HG03025 (cell line): ENCODE results near the gene CNNM4.

Source experiments
- ATAC-seq: cut with Tn5 transposase; IDR thresholded peaks from one replicate; pipeline ENCODE4 v1.9.1; 2021; ENCODE audit warnings: mild to moderate bottlenecking, moderate library complexity; ENCODE audit not compliant: unreplicated experiment, low FRiP score

The CNNM4 gene

DNA sequence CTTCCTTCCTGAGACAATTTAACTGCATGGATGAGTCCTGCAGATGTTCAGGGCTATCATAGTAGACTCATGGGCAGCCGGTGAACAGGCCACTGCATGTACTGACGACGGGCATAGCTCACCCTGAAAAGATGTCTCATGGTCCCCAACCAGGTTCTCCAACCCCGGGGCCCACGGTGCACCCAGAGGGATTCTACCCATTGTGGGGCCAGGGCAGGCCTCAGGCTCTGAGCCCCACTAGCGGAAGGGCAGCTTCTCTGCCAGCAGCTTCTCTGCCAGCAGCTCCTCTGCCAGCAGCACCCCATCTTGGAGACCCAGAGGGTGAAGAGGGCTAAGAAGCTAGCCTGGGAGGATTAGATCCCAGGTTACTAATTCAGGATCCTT, 3.2 kb upstream of the CNNM4 start:
- no peak for ATAC-seq

DNA sequence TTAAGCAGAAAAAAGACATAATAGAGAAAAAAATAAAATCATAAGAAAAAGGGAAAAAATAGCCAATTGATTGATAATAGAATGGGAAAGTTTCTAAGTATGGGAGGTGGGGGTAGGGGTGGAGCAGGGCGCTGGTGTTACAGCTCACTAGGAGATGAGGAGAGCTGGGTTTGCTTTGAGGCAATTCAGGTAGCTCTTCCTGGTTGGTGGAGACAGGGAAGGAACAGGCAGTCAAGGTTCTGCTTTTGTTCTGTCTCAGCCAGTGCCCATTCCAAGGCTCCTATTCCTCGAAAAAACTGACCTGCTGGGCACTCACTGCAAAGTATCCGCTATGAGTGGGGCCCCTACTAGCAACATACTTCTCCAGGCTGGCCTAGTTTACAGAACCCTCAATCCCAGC, 1.7 kb upstream of the CNNM4 start:
- ATAC-seq = no peak

DNA sequence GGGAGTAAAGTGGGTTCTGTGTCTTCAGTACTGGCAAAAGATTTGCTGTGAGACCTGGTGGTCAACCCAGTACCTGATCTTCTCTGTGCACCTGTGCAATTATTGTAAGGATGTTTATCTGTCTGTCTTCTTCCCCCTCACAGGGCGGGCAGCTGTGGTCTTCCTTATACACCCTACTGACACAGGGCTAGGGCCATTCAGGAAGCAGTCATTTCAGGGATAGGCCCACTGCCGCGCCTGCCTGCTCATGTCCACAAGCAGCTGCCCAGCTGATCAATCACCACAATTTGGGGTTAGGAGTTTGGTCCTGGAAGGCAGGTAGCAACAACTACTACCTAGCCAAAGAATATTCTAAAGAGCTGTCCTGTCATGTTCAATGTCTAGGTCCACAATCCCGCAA, 1.2 kb upstream of the CNNM4 start:
- ATAC-seq = no peak

DNA sequence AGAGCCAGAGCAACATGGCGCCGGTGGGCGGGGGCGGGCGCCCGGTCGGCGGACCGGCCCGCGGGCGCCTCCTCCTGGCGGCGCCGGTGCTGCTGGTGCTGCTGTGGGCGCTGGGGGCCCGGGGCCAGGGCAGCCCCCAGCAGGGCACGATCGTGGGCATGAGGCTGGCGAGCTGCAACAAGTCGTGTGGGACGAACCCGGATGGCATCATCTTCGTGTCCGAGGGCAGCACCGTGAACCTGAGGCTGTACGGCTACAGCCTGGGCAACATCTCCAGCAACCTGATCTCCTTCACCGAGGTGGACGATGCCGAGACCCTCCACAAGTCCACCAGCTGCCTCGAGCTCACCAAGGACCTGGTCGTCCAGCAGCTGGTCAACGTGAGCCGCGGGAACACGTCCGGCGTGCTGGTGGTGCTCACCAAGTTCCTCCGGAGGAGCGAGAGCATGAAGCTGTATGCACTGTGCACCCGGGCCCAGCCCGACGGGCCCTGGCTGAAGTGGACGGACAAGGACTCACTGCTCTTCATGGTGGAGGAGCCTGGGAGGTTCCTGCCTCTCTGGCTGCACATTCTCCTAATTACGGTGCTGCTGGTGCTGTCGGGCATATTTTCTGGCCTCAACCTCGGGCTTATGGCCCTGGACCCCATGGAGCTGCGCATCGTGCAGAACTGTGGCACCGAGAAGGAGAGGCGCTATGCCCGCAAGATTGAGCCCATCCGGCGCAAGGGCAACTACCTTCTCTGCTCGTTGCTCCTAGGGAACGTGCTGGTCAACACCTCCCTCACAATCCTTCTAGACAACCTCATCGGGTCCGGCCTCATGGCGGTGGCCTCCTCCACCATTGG, 507 bp downstream of the CNNM4 start:
- ATAC-seq = peak; percentile 11

DNA sequence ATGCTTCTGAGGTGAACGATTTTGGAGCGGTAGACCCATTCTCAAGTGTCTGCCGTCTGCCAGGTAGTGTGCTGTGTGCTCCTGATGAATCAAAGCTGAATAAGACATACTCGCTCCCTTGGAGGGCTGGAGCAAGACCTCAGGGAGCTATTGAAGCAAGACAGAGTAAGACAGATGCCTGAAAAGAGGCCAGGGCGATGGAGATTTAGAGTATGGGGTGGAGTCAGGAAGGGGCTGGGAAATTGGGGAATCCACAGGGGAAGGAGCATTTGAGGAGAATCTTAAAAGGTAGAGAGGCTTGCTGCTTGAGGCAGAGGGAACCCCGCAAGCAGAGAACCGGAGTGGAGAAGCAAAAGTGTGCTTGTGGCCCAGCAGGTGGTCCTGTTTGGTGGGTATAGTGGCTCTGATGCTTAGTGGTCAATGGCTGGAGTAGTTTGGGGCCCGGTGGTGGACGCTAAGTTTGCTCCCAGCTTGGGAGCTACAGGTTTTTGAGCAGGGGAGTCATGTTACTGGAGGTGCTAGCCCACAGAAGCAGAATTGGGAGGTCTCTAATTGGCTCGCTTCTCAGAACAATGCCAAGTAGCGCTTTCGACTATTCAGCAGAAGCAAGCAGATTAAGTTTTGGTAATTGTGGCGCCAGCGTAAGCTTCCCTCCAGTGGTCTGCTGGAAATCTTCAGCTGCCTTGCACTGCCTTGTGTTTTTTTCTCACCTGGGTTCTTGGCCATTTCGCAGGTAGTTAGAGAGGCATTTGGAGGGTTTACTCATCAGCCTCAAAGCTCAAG, 2.0 kb downstream of the CNNM4 start:
- ATAC-seq = no peak

DNA sequence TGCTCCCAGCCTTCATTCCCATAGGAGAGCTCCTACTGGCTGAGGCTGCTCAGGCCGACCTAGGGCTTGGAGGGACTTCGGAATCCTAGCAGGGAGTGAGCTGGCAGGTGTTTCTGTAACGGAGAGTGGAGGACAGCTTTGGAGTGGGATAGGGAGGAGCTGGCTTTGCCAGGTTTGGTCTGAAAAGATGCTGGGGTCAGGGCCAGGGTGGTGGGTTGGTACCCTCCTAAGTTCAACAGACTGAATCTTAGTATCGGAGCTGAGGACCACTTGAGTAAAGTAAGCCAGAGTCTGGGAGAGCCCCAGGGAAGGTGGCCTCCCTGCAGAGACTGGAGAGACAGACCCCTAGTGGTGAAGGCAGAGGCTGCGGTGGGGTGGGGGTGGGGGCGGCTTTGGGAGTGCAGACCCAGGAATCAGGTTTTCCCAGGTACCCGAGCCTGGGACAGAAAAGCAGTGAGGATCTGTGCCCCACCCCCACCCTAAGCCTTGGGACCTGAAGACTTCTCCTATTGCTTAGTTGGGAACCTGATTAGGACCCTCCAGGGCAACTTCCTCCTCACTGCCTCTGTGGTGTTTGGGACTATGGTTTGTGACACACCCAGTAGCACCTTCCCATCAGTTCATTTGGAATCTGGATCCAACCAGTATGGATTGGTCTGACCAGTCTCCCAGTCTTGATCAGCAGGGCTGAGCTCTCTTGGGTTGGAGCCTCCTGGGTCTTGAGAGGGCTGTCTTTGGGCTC, 3.0 kb downstream of the CNNM4 start:
- no peak for ATAC-seq

DNA sequence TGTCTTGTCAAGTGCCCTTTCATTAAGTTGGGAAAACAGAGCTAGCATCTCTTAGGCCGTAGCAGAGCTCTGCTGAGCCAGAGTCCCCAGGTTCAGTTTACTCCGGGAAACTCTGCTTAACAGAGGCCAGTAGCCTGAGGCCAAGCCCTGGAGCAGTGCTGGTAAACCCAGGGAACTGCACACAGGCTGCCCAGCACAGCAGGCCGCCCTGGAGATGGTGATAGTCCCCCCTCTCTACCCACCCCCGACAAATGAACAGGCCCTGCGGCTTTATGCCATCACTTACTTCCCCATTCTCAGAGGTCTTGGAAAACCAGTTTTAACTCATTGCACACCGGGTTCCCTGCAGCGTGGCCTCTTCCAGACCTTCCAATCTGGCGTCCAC, 3.5 kb downstream of the CNNM4 start:
- no peak for ATAC-seq

DNA sequence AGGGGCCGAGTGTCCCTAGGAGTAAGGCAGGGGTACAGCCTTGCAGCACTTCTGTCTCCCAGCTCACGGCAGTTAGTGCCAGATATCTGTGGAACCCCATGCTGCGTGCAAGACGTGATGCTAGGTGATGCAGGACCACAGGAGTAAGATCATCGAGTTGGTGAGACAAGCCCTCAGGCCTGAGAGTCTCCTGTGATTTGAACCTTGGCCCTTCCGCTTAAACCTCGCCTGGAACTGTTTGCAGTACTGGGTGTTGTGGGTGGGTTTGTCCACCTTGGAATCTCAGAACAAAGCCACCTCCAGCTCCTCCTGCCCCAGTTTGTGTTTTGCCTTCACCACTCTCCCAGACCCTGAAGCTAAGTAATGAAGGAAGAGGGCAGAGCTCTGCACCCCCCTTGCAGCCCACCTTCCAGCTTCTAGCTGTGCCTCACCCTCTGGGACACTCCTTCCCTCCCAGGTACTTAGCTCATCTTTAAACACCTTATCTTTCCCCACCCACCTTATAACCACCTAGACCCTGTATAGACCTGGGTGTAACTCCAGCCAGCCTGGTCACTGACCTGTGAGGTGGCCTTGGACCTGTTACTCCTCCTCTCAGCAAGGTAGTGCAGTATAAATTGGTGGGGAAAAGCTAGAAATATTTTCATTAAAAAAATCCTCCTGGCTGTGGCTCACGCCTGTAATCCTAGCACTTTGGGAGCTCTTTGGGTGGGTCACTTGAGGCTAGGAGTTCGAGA, 6.6 kb downstream of the CNNM4 start:
- ATAC-seq = no peak

DNA sequence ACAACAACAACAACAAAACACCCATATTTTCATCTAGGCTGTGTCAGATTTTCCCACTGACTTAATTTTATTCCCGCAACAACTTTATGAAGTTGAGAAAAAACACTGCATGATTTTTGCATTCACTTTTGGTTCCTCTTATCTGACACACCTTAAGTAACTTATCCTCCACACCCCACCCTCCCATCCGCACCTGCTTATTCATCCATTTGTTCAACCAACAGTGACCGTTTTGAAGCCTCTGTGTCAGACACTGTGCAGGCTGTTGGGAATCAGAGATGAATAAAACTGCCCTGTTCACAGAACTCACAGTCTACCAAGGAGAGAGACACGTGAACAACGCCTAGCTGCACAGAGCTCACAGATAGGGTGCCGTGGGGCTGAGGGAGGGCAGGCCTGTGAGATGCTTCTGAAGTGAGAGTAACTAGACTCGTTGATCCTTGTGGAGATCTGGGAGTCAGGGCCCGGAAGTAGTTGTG, 7.4 kb downstream of the CNNM4 start:
- ATAC-seq = no peak

DNA sequence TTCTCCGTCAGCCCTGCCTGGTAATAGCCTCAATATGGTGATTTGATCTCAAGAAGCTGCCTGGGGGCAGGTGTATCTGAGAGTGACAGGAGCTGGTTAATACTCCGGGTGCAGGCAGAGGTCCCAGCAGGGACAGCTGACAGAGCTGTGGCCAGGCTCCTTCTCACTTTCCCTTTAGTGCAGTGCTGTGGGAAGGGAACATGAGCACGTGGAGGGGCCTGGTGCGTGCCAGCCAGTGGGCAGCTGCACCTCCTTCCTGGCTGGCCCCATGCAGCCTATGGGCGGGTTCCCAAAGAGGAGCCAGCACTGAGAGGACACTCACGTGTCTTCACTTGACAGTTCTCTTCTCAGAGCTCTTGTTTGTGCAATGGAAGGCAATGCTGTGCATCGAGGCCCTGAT, 9.1 kb downstream of the CNNM4 start:
- no peak for ATAC-seq

DNA sequence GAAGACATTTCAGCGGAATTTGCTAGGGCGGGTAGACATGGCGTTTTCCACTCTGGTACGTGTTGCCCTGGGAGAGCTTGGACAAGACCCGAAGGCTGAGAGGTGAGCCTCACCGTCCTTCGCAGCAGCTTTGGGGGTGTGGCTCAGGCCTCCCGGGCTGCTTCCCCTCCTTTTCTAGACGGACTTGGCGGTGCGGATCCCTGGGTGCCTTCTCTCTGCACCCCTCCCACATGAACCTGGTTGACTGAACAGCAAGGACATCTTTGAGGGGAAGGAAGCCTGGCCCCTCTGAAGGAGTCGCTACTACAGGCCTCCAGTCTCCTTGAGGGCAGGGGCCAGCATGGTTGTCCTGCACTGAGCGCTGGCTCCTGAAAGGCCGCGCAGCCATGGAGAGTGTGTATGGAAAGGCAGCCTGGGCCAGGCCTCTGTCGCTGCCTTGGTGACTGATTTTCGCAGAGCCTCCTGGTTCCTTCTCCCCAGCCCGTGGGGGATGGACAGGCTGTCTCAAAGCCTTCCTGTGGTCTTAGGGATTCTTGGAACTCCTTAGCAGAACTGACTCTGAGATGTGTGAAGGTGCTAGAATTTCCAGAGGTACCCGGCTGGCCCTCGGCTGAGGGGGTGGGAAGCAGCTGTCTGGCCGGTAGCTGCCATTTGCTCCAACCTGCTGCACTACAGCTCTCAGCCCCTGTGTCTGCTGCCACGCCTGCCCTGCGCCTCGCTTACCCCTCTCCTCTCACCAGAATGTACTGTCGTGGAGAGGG, 9.9 kb downstream of the CNNM4 start:
- no peak for ATAC-seq

DNA sequence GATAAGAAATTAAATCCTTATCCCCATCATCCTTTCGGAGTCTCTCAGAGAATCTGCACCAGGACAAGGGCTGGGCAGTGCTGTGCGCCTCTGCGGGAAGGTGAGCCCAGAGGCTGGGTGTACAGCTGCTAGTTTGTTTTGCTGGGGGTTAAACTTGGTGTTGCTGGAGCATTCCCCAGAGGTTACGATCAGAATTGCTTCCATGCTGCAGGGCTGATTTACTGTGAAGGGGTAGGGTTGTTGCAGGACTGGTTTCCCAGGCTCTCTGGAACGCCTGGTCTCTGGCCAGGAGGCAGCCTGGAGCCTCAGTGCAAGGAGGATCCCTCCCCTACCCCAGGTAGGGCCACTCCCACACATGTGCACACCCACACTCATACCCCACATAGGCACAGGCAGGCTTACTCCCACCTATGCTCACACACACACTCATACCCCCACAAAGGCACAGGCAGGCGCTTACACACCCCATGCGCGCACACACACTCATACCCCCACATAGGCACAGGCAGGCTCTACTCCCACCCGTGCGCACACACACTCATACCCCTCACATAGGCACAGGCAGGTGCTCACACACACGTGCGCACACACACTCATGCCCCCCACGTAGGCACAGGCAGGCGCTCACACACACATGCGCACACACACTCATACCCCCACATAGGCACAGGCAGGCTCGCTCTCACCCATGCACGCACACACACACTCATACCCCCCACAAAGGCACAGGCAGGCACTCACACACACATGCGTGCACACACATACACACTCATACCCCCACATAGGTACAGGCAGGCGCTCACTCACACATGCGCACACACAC, 11.3 kb downstream of the CNNM4 start:
- no peak for ATAC-seq

DNA sequence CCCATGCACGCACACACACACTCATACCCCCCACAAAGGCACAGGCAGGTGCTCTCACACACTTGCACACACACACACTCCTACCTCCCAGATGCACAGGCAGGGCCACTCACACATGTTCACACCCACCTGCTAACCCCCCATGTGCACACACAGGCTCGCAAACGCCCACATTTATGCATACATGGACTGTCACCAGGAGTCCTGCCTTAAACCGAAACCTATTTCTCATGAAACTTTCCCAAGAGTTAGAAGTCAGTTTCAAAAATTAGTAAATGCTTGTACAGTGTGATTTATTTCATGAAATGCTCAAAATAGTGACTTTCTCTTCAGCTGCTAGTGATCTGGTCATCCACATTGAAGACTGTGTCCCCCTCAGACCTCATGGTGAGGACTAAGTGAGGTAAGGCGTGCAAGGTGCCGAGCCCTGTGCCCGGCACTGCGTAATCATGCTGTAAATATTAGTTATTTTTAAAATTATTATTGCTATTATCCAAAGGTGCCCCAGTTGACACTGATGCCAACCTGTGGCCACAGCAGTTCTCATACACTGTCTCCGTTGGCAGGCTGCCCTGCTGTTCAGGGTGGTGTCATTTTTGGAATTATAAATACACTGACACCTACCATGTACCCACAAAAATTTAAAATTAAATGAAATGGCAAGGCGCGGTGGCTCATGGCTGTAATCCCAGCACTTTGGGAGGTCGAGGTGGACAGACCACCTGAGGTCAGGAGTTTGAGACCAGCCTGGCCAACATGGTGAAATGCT, 12.4 kb downstream of the CNNM4 start:
- ATAC-seq = no peak

DNA sequence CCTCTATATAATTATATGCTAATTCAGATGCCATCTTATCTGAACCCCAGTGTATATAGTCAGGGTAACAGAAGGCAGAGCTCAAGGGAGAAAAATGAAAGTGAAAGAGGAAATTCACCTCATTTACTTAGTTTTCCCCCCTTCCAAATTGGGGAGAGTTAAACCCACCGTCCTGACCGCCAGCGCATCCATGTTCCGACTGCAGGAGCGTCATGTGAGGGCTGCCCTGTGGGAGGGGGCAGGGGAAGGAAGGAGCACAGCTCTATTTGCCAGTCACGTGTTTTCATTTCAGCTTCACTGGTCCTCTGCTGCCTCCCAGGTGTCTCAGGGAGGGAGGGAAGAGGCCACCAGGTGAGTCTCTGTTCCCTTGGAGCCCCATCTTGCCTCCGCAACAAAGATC, 13.2 kb downstream of the CNNM4 start:
- ATAC-seq = no peak

DNA sequence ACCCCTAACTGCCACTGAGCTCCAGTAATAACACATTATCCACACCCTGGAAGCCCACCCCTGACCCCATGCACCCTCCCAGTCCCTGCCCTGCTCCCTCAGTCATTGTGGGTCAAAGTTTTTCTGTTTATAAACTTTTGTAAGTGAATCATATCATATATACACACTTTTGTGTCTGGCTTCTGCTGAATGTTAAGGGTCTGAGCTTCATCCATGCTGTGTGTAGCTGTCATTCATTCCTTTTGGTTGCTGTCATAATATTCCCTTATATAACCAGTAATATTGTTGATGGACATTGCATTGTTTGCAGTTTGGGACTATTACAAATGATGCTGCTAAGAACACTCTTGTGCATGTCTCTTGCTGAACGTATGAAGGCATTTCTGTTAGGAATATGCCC, 14.5 kb downstream of the CNNM4 start:
- no peak for ATAC-seq

DNA sequence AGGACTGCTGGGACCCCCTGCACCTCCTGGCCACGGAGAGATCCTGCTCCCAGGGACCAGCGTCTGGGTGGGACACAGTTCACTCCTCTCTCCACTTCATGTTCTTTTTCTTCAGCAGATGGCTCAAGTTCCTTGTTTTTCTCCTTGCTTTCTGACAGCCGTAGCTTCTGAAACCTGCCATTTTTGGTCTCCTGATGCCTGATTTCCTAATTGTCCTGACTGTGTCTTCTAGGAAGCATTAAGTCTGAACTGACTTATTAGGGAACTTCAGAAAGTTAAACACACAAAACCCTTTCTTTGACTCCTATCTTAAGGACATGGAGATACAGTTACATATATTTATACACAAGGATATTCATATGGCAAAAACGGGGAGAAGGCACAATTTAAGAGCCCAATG, 22.7 kb downstream of the CNNM4 start:
- no peak for ATAC-seq

DNA sequence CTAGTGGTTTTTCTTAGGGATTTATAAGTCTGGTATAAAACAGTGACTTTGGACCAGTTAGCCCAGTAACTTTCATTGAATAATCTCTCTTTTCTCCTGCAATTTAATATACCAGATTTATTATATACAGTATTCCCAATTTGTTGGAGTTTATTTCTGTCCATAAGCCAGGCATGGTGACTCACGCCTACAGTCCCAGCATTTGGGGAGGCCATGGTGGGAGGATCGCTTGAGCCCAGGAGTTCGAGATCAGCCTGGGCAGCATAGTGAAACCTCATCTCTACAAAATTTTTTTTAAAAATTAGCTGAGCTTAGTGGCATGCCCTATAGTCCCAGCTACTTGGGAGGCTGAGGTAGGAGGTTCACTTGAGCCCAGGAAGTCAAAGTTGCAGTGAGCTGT, 26.7 kb downstream of the CNNM4 start:
- no peak for ATAC-seq
